Ovary (tissue), 9 donors: ENCODE measurements around the gene YOD1. TPM values are rescaled to one million over a fixed set of nuclear protein-coding genes. Genes with fewer than 3 reads are reported as not detected.

Experiments
- DNase-seq, 5 donors: peaks; one replicate each; pipeline ENCODE4 v3.0.0-alpha.2; 2019 to 2020
- H3K27ac ChIP-seq, 2 donors: fragments of 200-600 bp; one replicate each; pipeline versions ENCODE4 v1.5.1 to v1.8.0; 2019 to 2022
- H3K27me3 ChIP-seq: fragments of 200-600 bp; one replicate; pipeline ENCODE4 v1.8.0; 2022
- H3K36me3 ChIP-seq: fragments of 200-600 bp; sonication (generic); one replicate; pipeline ENCODE4 v1.5.1; 2019
- H3K4me1 ChIP-seq: one replicate; pipeline ENCODE4 v1.8.1; 2013; ENCODE audit warnings: mild to moderate bottlenecking, moderate library complexity; ENCODE audit not compliant: insufficient read depth
- H3K4me3 ChIP-seq: fragments of 200-600 bp; sonication (generic); one replicate; pipeline ENCODE4 v1.5.1; 2017
- H3K9me3 ChIP-seq, 2 donors: fragments of 200-600 bp in 1 of 2; sonication (generic) in 1 of 2; one replicate each; pipeline versions ENCODE4 v1.5.1 to v1.8.1; 2013 to 2019; ENCODE audit warnings: mild to moderate bottlenecking in 1 of 2, moderate library complexity in 1 of 2
- EP300 ChIP-seq: sonication (generic); formaldehyde crosslinking; IDR thresholded peaks from one replicate; pipeline ENCODE4 v1.6.1; 2017; ENCODE audit warnings: antibody characterized with exemption
- POLR2A ChIP-seq: fragments of 450-650 bp; IDR thresholded peaks from one replicate; pipeline ENCODE4 v1.6.1; 2017; ENCODE audit warnings: antibody characterized with exemption, mild to moderate bottlenecking, moderate library complexity
- WGBS, 3 donors: extraction: QIAGEN DNeasy Blood & Tissue Kit in 1 of 3; methylation state at CpG; one replicate each; pipeline versions ENCODE4 v1.1.5 to v1.1.7; 2013 to 2017; 5-methylcytosine and 5-hydroxymethylcytosine counted together
- intact Hi-C, 4 donors: fragments of 100-400 bp; cut with DNase I; formaldehyde crosslinking; loops; one replicate each; pipeline versions ENCODE4 v1.11.0 to v1.15.1; 2022 to 2023
- polyA plus RNA-seq, 2 donors: library from polyadenylated mRNA; stranded (reverse); fragments of 200-250 nt in 1 of 2; fragments of 350-450 nt in 1 of 2; fragmentation: Illumina TruSeq in 1 of 2; extraction: RNeasy Lipid Tissue Mini Kit (QIAGEN cat#74804) in 1 of 2; gene quantifications; one replicate each; pipeline ENCODE4 v1.2.3, GENCODE V29; 2013 to 2014
- total RNA-seq, 7 donors: library from RNA; depleted of rRNA in 2 of 7; stranded (reverse); fragments of >200 nt in 2 of 7; fragmentation: NEBNext Ultra II Directional in 3 of 7; extraction: Animal tissue kit (Norgen Biotek cat#: 25700) in 3 of 7; gene quantifications; one replicate each; pipeline versions ENCODE4 v1.1.0 to v1.2.4, GENCODE V29; 2016 to 2023
- TF ChIP-seq, protein P1 (sequence below), 3 donors: fragments of 450-650 bp in 2 of 3; fragments of 200-600 bp in 1 of 3; IDR thresholded peaks; one replicate each; pipeline versions ENCODE4 v1.5.1 to v1.8.0; 2016 to 2022; ENCODE audit warnings: antibody characterized with exemption in 3 of 3, mild to moderate bottlenecking in 1 of 3
- donor health status: DM: no; HTN: no; CAD: no; lungs with moderate emphysema.
- donor health status: DM: no; HTN: no; CAD: no.
- donor health status: Bipolar disorder and iron deficiency.
- donor health status: DM: yes; HTN: yes; CAD: no.
- donor health status: DM: no; HTN: no; CAD: no.
- donor health status: DM: yes; HTN: yes; CAD: no.

Gene YOD1
- total and polyA plus RNA-seq, 9 donors: 2.2 to 8.4 (median 6.0) TPM

DNA sequence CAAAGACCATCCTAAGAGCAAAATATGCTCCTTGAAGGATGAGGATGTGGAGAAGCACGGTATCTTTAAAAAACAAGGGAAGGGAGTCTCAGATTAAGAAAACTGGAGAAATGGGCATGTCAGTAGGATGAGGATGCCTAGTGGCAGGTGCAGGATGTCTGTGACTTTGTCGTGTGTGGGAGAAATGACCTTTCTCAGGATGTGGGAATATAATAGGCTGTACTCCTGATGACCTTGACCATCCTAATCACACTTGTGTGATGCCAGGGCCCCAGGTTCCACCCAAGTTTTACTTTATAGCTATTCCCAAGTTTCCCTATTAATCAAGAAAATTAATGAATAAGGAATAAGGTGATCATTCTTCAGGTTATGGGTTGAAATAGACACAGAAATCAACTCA lies 31.3 kb downstream of the YOD1 start:
- Histone ChIP-seq H3K27ac (no peak overlapping the region), H3K4me3 (no peak overlapping the region), H3K9me3 (no peaks in the 10 kb centered on the region), H3K27me3 (no peaks in the 10 kb centered on the region), H3K36me3 (no peaks in the 10 kb centered on the region), H3K4me1 (peaks cover under 1% of the 10 kb centered on the region)
- TF ChIP-seq, protein P1, sequence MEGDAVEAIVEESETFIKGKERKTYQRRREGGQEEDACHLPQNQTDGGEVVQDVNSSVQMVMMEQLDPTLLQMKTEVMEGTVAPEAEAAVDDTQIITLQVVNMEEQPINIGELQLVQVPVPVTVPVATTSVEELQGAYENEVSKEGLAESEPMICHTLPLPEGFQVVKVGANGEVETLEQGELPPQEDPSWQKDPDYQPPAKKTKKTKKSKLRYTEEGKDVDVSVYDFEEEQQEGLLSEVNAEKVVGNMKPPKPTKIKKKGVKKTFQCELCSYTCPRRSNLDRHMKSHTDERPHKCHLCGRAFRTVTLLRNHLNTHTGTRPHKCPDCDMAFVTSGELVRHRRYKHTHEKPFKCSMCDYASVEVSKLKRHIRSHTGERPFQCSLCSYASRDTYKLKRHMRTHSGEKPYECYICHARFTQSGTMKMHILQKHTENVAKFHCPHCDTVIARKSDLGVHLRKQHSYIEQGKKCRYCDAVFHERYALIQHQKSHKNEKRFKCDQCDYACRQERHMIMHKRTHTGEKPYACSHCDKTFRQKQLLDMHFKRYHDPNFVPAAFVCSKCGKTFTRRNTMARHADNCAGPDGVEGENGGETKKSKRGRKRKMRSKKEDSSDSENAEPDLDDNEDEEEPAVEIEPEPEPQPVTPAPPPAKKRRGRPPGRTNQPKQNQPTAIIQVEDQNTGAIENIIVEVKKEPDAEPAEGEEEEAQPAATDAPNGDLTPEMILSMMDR (IDR thresholded peaks at IDR 0.05): no peak
- TF ChIP-seq EP300: no peak
- no peak for TF ChIP-seq POLR2A
- intact Hi-C loops: no loop called here
- DNase-seq: no peak
- WGBS, 3 donors: 34 to 63% (median 41%) methylated on average over 2 of the region's 2 CpGs

DNA sequence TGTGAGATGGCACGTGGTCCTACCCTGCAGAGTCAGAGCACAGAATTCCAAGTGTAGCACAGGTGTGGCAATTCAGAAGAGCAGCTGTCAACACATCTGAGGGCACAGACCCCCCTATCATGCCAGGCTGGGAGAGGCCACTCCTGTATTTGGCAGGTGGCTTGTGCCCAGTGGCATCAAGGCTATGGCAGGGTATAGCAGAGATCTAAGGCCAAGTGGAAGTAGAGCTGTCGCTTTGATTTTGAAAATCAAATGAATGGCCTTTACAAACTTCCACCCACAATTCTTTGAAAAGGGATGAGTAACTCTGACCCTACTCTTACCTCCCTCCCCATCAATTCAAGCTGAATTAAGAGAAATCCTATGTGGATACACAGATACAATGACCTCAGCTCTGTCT lies 31.8 kb downstream of the YOD1 start:
- no peaks in the 10 kb centered on the region for H3K27me3 ChIP-seq
- no peaks in the 10 kb centered on the region for H3K36me3 ChIP-seq
- no peaks in the 10 kb centered on the region for H3K9me3 ChIP-seq
- intact Hi-C loops: no loop called here
- no peak overlapping the region for H3K27ac ChIP-seq
- DNase-seq: no peak
- no peaks in the 10 kb centered on the region for H3K4me1 ChIP-seq
- no peak for TF ChIP-seq POLR2A
- TF ChIP-seq, protein P1 (IDR thresholded peaks at IDR 0.05): no peak
- TF ChIP-seq EP300: no peak
- WGBS, 3 donors: 85 to 98% (median 91%) methylated on average over 2 of the region's 2 CpGs
- H3K4me3 ChIP-seq: no peak overlapping the region

DNA sequence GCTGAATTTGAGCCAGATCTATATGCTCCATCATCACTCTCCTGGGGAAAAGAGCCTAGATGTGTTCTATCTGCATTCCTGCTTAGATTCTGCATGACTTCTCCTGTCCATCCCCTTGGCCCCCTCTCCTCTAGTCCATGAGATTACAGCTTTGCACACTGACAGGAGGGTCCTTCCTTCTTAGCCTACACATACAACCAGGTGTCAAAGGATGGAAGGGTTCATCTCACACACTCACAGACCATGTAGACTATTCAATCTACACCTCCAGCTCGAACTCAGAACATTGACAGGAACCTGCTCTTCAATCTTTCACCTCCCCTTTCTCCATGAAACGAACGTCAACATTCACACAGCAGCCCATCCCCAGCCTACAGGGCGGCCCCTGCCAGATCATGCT lies 32.3 kb downstream of the YOD1 start:
- H3K27me3 ChIP-seq: no peaks in the 10 kb centered on the region
- intact Hi-C loops: no loop called here
- TF ChIP-seq, protein P1 (IDR thresholded peaks at IDR 0.05): no peak
- TF ChIP-seq EP300 (no peak), POLR2A (no peak)
- no peaks in the 10 kb centered on the region for H3K4me1 ChIP-seq
- no peak for DNase-seq
- WGBS, 3 donors: 86 to 94% (median 93%) methylated on average over 4 of the region's 4 CpGs
- no peak overlapping the region for H3K4me3 ChIP-seq
- no peak overlapping the region for H3K27ac ChIP-seq
- H3K36me3 ChIP-seq: no peaks in the 10 kb centered on the region
- H3K9me3 ChIP-seq: no peaks in the 10 kb centered on the region

DNA sequence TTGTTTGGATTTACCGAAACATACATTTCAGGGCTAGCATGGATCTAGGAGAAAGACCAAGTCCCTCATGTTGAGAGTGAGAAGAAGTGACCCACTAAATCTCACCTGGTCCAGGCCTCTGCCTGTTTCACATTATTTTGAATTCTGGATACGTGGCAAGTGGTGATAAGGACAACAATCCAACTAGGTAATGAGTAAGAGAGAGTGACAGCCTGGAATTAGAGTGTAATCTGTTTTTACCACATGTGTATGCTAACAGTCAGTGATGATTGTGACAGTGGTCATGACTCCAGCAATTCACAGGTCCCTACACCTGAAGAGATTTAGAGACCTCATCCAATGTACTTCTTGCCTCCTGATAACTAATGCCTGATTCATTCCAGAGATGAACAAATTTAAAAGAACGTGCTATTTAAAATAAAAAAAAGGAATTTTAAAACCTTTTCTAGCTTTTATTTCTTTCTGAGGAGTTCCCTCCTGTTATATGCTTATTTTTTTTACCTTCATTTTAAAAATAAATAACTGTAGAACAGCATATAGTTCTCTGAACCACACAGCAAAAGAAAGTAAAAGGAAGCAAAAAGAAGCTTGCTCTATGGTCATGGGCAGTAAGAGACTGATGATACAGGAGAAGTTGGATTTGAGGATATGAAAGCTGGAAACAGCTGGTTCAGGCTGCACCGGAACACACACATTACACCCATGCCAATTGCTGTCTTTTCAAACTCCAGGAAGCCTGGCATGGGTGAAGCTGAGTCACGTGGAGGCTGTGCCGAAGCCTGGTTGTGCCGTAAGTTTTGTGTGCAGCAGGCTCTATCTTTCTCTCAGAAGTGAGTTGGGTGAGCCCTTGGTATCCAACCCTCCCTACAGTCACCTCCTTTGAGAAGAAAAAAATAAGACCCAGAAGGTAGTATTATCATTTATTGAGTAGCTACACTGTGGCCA lies 33.1 kb downstream of the YOD1 start:
- intact Hi-C loops: no loop called here

More for the DNA sequence above, 33.1 kb downstream of the YOD1 start:
- no peak overlapping the region for H3K27ac ChIP-seq
- WGBS, 3 donors: 30 to 51% (median 33%) methylated on average over 7 of the region's 7 CpGs
- no peaks in the 10 kb centered on the region for H3K27me3 ChIP-seq
- H3K9me3 ChIP-seq: no peaks in the 10 kb centered on the region
- TF ChIP-seq, protein P1 (IDR thresholded peaks at IDR 0.05): no peak
- TF ChIP-seq EP300: no peak
- no peak for TF ChIP-seq POLR2A
- H3K4me3 ChIP-seq: no peak overlapping the region
- H3K4me1 ChIP-seq: no peaks in the 10 kb centered on the region
- H3K36me3 ChIP-seq: no peaks in the 10 kb centered on the region
- DNase-seq: no peak
